K562 (cell line): ENCODE results near the gene ALK. TPM values are rescaled to one million over a fixed set of nuclear protein-coding genes. Genes with fewer than 3 reads are reported as not detected.

Experiments
- ATAC-seq: fragments of 200-7000 bp; cut with Tn5 transposase; 3 replicates; pipeline ENCODE4 v1.9.1; 2020; ENCODE audit warnings: moderate library complexity
- Bru-seq: library from RNA; stranded (reverse); fragments of 400-500 nt; gene quantifications from one replicate; lab custom pipeline; 2021; lab: Mats Ljungman, UMichigan
- BruChase-seq, 2 experiments: library from RNA; stranded (reverse); fragments of 400-500 nt; gene quantifications; one replicate each; lab custom pipeline; 2021; lab: Mats Ljungman, UMichigan
- BruUV-seq: library from RNA; stranded (reverse); fragments of 400-500 nt; replicated peaks from 2 replicates; lab custom pipeline; 2021; lab: Mats Ljungman, UMichigan
- CTCF ChIA-PET: fragments of 300-600 bp; formaldehyde crosslinking; extraction: SDS; loops from one replicate; lab custom pipeline; 2021; ENCODE audit warnings: low intra/inter-chr PET ratio; lab: Yijun Ruan, JAX
- POLR2A ChIA-PET: fragments of 300-600, 350-650 bp; sonication (Branson Sonifier 250); formaldehyde crosslinking; extraction: SDS; loops from one replicate; lab custom pipeline; 2021; ENCODE audit warnings: antibody characterized with exemption, inconsistent platforms; lab: Yijun Ruan, JAX
- DNase-seq, 4 experiments: peaks; one replicate each; pipeline versions ENCODE4 v3.0.0 to v3.0.0-alpha.2; 2011 to 2018; ENCODE audit warnings: low spot score in 3 of 4, mixed read lengths in 3 of 4; ENCODE audit errors: extremely low read depth in 1 of 4
- FAIRE-seq: peaks from 2 replicates; lab custom pipeline; 2011; peaks lifted over from hg19 to GRCh38; lab: Jason Lieb, UNC
- H2AFZ ChIP-seq: 2 replicates; pipeline ENCODE4 v1.6.0; 2011; ENCODE audit warnings: low read depth, low read length, control low read depth, inconsistent platforms
- H3K27ac ChIP-seq: fragments of 200-600 bp; 3 replicates; pipeline ENCODE4 v1.8.0; 2011; ENCODE audit warnings: low read depth, mild to moderate bottlenecking, control low read depth, inconsistent platforms, low read length, moderate library complexity, mixed read lengths; ENCODE audit errors: extremely low read depth
- H3K27me3 ChIP-seq, 2 experiments: fragments of 300-600 bp in 1 of 2; 2 replicates in 1 of 2; 3 replicates in 1 of 2; pipeline versions ENCODE4 v1.6.0 to v1.8.0; 2011; ENCODE audit warnings: inconsistent platforms in 2 of 2, low read length in 2 of 2, mild to moderate bottlenecking in 1 of 2, mixed read lengths in 1 of 2, moderate library complexity in 1 of 2; ENCODE audit not compliant: control insufficient read depth in 2 of 2, insufficient read depth in 2 of 2
- H3K36me3 ChIP-seq: fragments of 300-600 bp; 3 replicates; pipeline ENCODE4 v1.8.0; 2011; ENCODE audit warnings: mild to moderate bottlenecking, low read length, inconsistent platforms; ENCODE audit not compliant: control insufficient read depth, insufficient read depth
- H3K4me1 ChIP-seq, 2 experiments: fragments of 200-600 bp in 1 of 2; replicated peaks in 1 of 2; 2 replicates in 1 of 2; 3 replicates in 1 of 2; pipeline versions ENCODE4 v1.5.1 to v1.8.0; 2011; ENCODE audit warnings: inconsistent platforms in 2 of 2, low read length in 2 of 2, mild to moderate bottlenecking in 1 of 2, mixed read lengths in 1 of 2, moderate library complexity in 1 of 2; ENCODE audit not compliant: control insufficient read depth in 2 of 2, insufficient read depth in 2 of 2
- H3K4me2 ChIP-seq: 2 replicates; pipeline ENCODE4 v1.6.1; 2011; ENCODE audit warnings: low read length, control low read depth, inconsistent platforms, mixed read lengths; ENCODE audit not compliant: insufficient read depth
- H3K4me3 ChIP-seq: fragments of 200-600 bp; sonication (generic), shearing (Covaris generic); 2 replicates; pipeline ENCODE4 v1.5.1; 2016; ENCODE audit warnings: control low read depth, inconsistent platforms
- H3K79me2 ChIP-seq: fragments of 200-600 bp; 3 replicates; pipeline ENCODE4 v1.8.0; 2011; ENCODE audit warnings: low read length, inconsistent platforms; ENCODE audit not compliant: control insufficient read depth, insufficient read depth
- H3K9ac ChIP-seq, 2 experiments: 2 replicates each; pipeline versions ENCODE4 v1.6.0 to v1.6.1; 2011; ENCODE audit warnings: low read depth in 2 of 2, low read length in 2 of 2, control low read depth in 1 of 2, inconsistent platforms in 1 of 2, mild to moderate bottlenecking in 1 of 2, mixed read lengths in 1 of 2; ENCODE audit not compliant: insufficient read depth in 1 of 2
- H3K9me1 ChIP-seq: one replicate; pipeline ENCODE4 v1.6.0; 2011; ENCODE audit warnings: inconsistent platforms, mild to moderate bottlenecking, low read length, moderate library complexity; ENCODE audit not compliant: control insufficient read depth, insufficient read depth
- H3K9me3 ChIP-seq: replicated peaks from 2 replicates; pipeline ENCODE4 v1.5.1; 2011; ENCODE audit warnings: low read depth, low read length, inconsistent platforms; ENCODE audit not compliant: control insufficient read depth, insufficient read depth
- H4K20me1 ChIP-seq: replicated peaks from 2 replicates; pipeline ENCODE4 v1.6.1; 2011; ENCODE audit warnings: low read length, inconsistent platforms, mixed read lengths; ENCODE audit not compliant: control insufficient read depth, insufficient read depth
- EGR1 ChIP-seq: fragments of 450-650 bp; conservative IDR thresholded peaks from 2 replicates; pipeline ENCODE4 v1.6.1; 2017; ENCODE audit warnings: mild to moderate bottlenecking
- SIX5 ChIP-seq, 2 experiments: IDR thresholded peaks; 2 replicates each; pipeline ENCODE4 v1.6.1; 2011; ENCODE audit warnings: low read length in 2 of 2, borderline replicate concordance in 1 of 2, low read depth in 1 of 2, mild to moderate bottlenecking in 1 of 2, moderate library complexity in 1 of 2; ENCODE audit not compliant: insufficient read depth in 1 of 2
- WGBS: fragments of 100-300 bp; shearing (Covaris generic); methylation state at CpG from one replicate; pipeline ENCODE4 v1.1.6; 2016; ENCODE audit warnings: low coverage, mixed read lengths; ENCODE audit not compliant: insufficient coverage; ENCODE audit errors: missing lambda C conversion rate; 5-methylcytosine and 5-hydroxymethylcytosine counted together
- in situ Hi-C: fragments of 300-500 bp; cut with MboI; formaldehyde crosslinking; loops from 4 replicates; pipeline ENCODE4 v1.15.0; 2018; ENCODE audit warnings: inconsistent platforms, mixed read lengths
- intact Hi-C: fragments of 100-400 bp; cut with micrococcal nuclease; formaldehyde crosslinking; loops from 2 replicates; pipeline ENCODE4 v1.14.2; 2022
- long read RNA-seq, 3 experiments: library from polyadenylated mRNA in 2 of 3; library from RNA in 1 of 3; unstranded in 2 of 3; stranded (forward) in 1 of 3; transcript quantifications; one replicate each; pipeline ENCODE4 v2.0.0, GENCODE V29; 2019 to 2022
- polyA minus RNA-seq, 3 experiments: library from RNA; depleted of rRNA, polyadenylated mRNA; stranded (reverse); fragments of >200 nt; gene quantifications; 2 replicates each; pipeline ENCODE4 v1.2.3, GENCODE V29; 2011
- polyA plus RNA-seq, 8 experiments: library from polyadenylated mRNA; depleted of rRNA in 4 of 8; stranded (reverse) in 5 of 8; unstranded in 3 of 8; fragments of >200 nt; fragmentation: Nextera tagmentation in 2 of 8; fragmentation: Illumina TruSeq in 1 of 8; extraction: Ambion mirVana in 2 of 8; extraction: Trizol in 1 of 8; gene quantifications; 2 replicates each; pipeline versions ENCODE4 v1.2.1 to v1.2.3, GENCODE V29; 2011 to 2014; ENCODE audit warnings: inconsistent platforms in 1 of 8, missing spikeins in 1 of 8
- total RNA-seq, 7 experiments: library from RNA; depleted of rRNA in 6 of 7; stranded (reverse); fragments of >200 nt in 6 of 7; fragmentation: Illumina TruSeq in 2 of 7; extraction: Trizol in 2 of 7; gene quantifications; 2 replicates each; pipeline versions ENCODE4 v1.2.1 to v1.2.3, GENCODE V29; 2011 to 2021; ENCODE audit warnings: low replicate concordance in 1 of 7

Gene ALK
- not detected in 2 replicates for total RNA-seq (2011; cell fraction: chromatin; rRNA removed; ENCODE audit: low replicate concordance)
- total RNA-seq (2011; cell fraction: nucleolus; rRNA removed): not detected in 2 replicates
- not detected in 2 replicates for total RNA-seq (2011; cell fraction: nucleoplasm; rRNA removed)
- not detected in 2 replicates for total RNA-seq (2014; rRNA removed)
- total RNA-seq (2014; rRNA removed; fragmentation: Illumina TruSeq; extraction: Trizol): not detected in 2 replicates
- total RNA-seq (2015; rRNA removed; fragmentation: Illumina TruSeq; extraction: Trizol): not detected in 2 replicates
- not detected in 2 replicates for total RNA-seq (2021)
- polyA plus RNA-seq (2011; rRNA removed): not detected in 2 replicates
- polyA plus RNA-seq (2011; cell fraction: cytosol; rRNA removed): not detected in 2 replicates
- polyA plus RNA-seq (2011; cell fraction: nucleus; rRNA removed): not detected in 2 replicates
- polyA plus RNA-seq (2012): not detected in 2 replicates
- polyA plus RNA-seq (2014; fragmentation: Illumina TruSeq; extraction: Trizol): not detected in 2 replicates
- not detected for polyA plus RNA-seq (2014; fragmentation: Nextera tagmentation; extraction: Ambion mirVana)
- polyA plus RNA-seq (2014; rRNA removed): not detected in 2 replicates
- polyA minus RNA-seq (2011; rRNA and poly(A)+ RNA removed): not detected in 2 replicates
- not detected in 2 replicates for polyA minus RNA-seq (2011; cell fraction: cytosol; rRNA and poly(A)+ RNA removed)
- polyA minus RNA-seq (2011; cell fraction: nucleus; rRNA and poly(A)+ RNA removed): not detected in 2 replicates
- Bru-seq, nascent RNA: percentile 2 among the genes with signal in this experiment
- percentile 0 among the genes with signal in this experiment for BruChase-seq, experiment 1, labeled RNA remaining after a 2-hour chase
- BruChase-seq, experiment 2, labeled RNA remaining after a 6-hour chase: percentile 2 among the genes with signal in this experiment
- long read RNA-seq, experiment 1: 0 reads
- long read RNA-seq, experiment 2: 0 reads
- long read RNA-seq, experiment 3: 0 reads

GRCh38 chr2:29921560-29921915 lies at the start of gene ALK:
Gene ALK (minus strand): TSS chr2:29921586. CDS start chr2:29920659, 927 bp downstream.
- in situ Hi-C loops (no loop called here), intact Hi-C loops (no loop called here)
- H3K4me3 ChIP-seq: no peak within 1 kb of the TSS
- H3K27me3 ChIP-seq: peaks cover 3 to 15% of the 10 kb centered on the region in 2 experiments; a peak in 3 of 5 replicates
- WGBS: no CpG with 5 or more reads among the region's 27 CpGs
- no peak within 1 kb of the TSS for H2AFZ ChIP-seq
- no peaks in the 10 kb centered on the region for H3K9me1 ChIP-seq
- H3K36me3 ChIP-seq: no peaks in the 10 kb centered on the region
- CTCF ChIA-PET: interaction anchor here (0.7 kb wide), 1 partner anchor 151 kb away, joined by 3 read pairs; no protein-coding TSS in a partner anchor
- H3K9ac ChIP-seq: no peak within 1 kb of the TSS
- H4K20me1 ChIP-seq: peaks cover 4% of the 10 kb centered on the region; the same call in 1 of the 2 replicates
- BruUV-seq: no TSS peak
- peaks cover 0 to 17% of the 10 kb centered on the region in 2 experiments; a peak in 3 of 5 replicates for H3K4me1 ChIP-seq
- peak; percentile 100 for ATAC-seq
- TF ChIP-seq EGR1: 0 out of 2 replicates have a peak, but pooled peaks have one; percentile 7
- TF ChIP-seq SIX5 (IDR thresholded peaks at IDR 0.05; ENCODE audit: borderline replicate concordance in 1 of 2, insufficient read depth in 1 of 2, low read depth in 1 of 2, low read length in 2 of 2): no peak
- TF ChIP-seq, all 486 proteins: peak for 1
- Histone ChIP-seq H3K27ac (no peak within 1 kb of the TSS), H3K79me2 (no peaks in the 10 kb centered on the region), H3K9me3 (no peaks in the 10 kb centered on the region), H3K4me2 (no peak within 1 kb of the TSS)
- POLR2A ChIA-PET: interaction anchor here (1.0 kb wide), 1 partner anchor 17 kb away, joined by 3 read pairs; no protein-coding TSS in a partner anchor
- DNase-seq: peak; percentile 91 to 97 (median 95)
- FAIRE-seq: peak; percentile 58
